Stimulated activated CD8-positive, alpha-beta memory T cell treated with anti-CD3 and anti-CD28 coated beads, Interleukin-4, amount 100 ng/mL, for 4 hours (primary cell): ENCODE measurements around the gene HDAC9.

Experiments used
- DNase-seq, 2 donors: peaks; one replicate each; pipeline ENCODE4 v3.0.0-alpha.2; 2020; ENCODE audit warnings: low read depth in 2 of 2, low spot score in 1 of 2

The HDAC9 gene

GRCh38 chr7:18580950-18581349 lies 85.4 kb downstream of the HDAC9 start:
- no peak for DNase-seq

GRCh38 chr7:18583305-18583704 lies 87.8 kb downstream of the HDAC9 start:
- no peak for DNase-seq

GRCh38 chr7:18590241-18590640 lies 94.7 kb downstream of the HDAC9 start:
- no peak for DNase-seq

- no peak for DNase-seq
Observed at GRCh38 chr7:18590744-18591340, 95.3 kb downstream of the HDAC9 start.

GRCh38 chr7:18593602-18594279 lies 98.2 kb downstream of the HDAC9 start:
- DNase-seq: no peak

- DNase-seq: no peak
Observed at GRCh38 chr7:18597754-18598153, 102.2 kb downstream of the HDAC9 start.

- DNase-seq: no peak
Observed at GRCh38 chr7:18607025-18607424, 111.5 kb downstream of the HDAC9 start.

GRCh38 chr7:18610331-18610948 lies 114.9 kb downstream of the HDAC9 start:
- no peak for DNase-seq

- no peak for DNase-seq
Observed at GRCh38 chr7:18614841-18615240, 119.3 kb downstream of the HDAC9 start.

- no peak for DNase-seq
Observed at GRCh38 chr7:18619311-18619710, 123.8 kb downstream of the HDAC9 start.

GRCh38 chr7:18623389-18623788 lies 127.8 kb downstream of the HDAC9 start:
- no peak for DNase-seq

GRCh38 chr7:18624459-18624858 lies 128.9 kb downstream of the HDAC9 start:
- DNase-seq: no peak

- DNase-seq: no peak
Observed at GRCh38 chr7:18626086-18626485, 130.5 kb downstream of the HDAC9 start.

- no peak for DNase-seq
Observed at GRCh38 chr7:18626717-18627116, 131.2 kb downstream of the HDAC9 start.

GRCh38 chr7:18637516-18637915 lies 142.0 kb downstream of the HDAC9 start:
- no peak for DNase-seq

GRCh38 chr7:18638594-18639452 lies 143.3 kb downstream of the HDAC9 start:
- no peak for DNase-seq

GRCh38 chr7:18639711-18640110 lies 144.2 kb downstream of the HDAC9 start:
- no peak for DNase-seq

- no peak for DNase-seq
Observed at GRCh38 chr7:18644981-18645380, 149.4 kb downstream of the HDAC9 start.

- DNase-seq: no peak
Observed at GRCh38 chr7:18647582-18647981, 152.0 kb downstream of the HDAC9 start.

- DNase-seq: no peak
Observed at GRCh38 chr7:18648849-18649758, 153.6 kb downstream of the HDAC9 start.
